HepG2 (cell line): ENCODE results near the gene MYL11. TPM values are rescaled to one million over a fixed set of nuclear protein-coding genes. Genes with fewer than 3 reads are reported as not detected.

Experiments used
- ATF1 ChIP-seq: IDR thresholded peaks from 2 replicates; pipeline ENCODE4 v1.6.1; 2016; ENCODE audit warnings: mild to moderate bottlenecking, control low read depth
- ATM ChIP-seq: fragments of 450-650 bp; IDR thresholded peaks from 2 replicates; pipeline ENCODE4 v1.7.1; 2017; ENCODE audit warnings: mild to moderate bottlenecking, borderline replicate concordance
- CREB1 ChIP-seq, 2 experiments: fragments of 450-650 bp in 1 of 2; IDR thresholded peaks; 2 replicates each; pipeline ENCODE4 v1.6.1; 2016 to 2017; ENCODE audit warnings: control low read depth in 1 of 2, mild to moderate bottlenecking in 1 of 2, missing compliant biosample characterization in 1 of 2, missing genetic modification characterization in 1 of 2
- ESRRA ChIP-seq: sonication (generic); formaldehyde crosslinking; IDR thresholded peaks from 2 replicates; pipeline ENCODE4 v1.5.1; 2020; ENCODE audit warnings: mild to moderate bottlenecking, low read depth, missing genetic modification reagents
- ETV6 ChIP-seq: sonication (generic); formaldehyde crosslinking; conservative IDR thresholded peaks from 2 replicates; pipeline ENCODE4 v1.4.0; 2020; ENCODE audit warnings: missing genetic modification reagents
- JARID2 ChIP-seq: sonication (generic); formaldehyde crosslinking; IDR thresholded peaks from 2 replicates; pipeline ENCODE4 v1.8.1; 2023; ENCODE audit warnings: missing genetic modification reagents, inconsistent platforms; ENCODE audit not compliant: insufficient replicate concordance
- MXD4 ChIP-seq: IDR thresholded peaks from 2 replicates; pipeline ENCODE4 v1.6.1; 2016; ENCODE audit warnings: mild to moderate bottlenecking, missing biosample characterization, missing genetic modification reagents
- NFRKB ChIP-seq: fragments of 450-650 bp; IDR thresholded peaks from 2 replicates; pipeline ENCODE4 v1.6.1; 2017
- PAF1 ChIP-seq: IDR thresholded peaks from 2 replicates; pipeline ENCODE4 v1.6.1; 2016; ENCODE audit warnings: missing genetic modification reagents, missing compliant biosample characterization
- PAWR ChIP-seq: sonication (generic); formaldehyde crosslinking; IDR thresholded peaks from 2 replicates; pipeline ENCODE4 v1.4.0; 2020; ENCODE audit warnings: missing genetic modification reagents, mild to moderate bottlenecking, borderline replicate concordance
- PLRG1 ChIP-seq: fragments of 450-650 bp; conservative IDR thresholded peaks from 2 replicates; pipeline ENCODE4 v1.6.1; 2016
- RAD21 ChIP-seq: fragments of 450-650 bp; formaldehyde crosslinking; IDR thresholded peaks from 2 replicates; pipeline ENCODE4 v1.5.0; 2020; ENCODE audit warnings: mild to moderate bottlenecking
- RBM39 ChIP-seq: fragments of 200-400 bp; formaldehyde crosslinking; IDR thresholded peaks from one replicate; pipeline ENCODE4 v1.6.1; 2018; ENCODE audit warnings: antibody characterized with exemption, mild to moderate bottlenecking, low read depth, low read length; ENCODE audit not compliant: poor library complexity, severe bottlenecking
- RELA ChIP-seq: sonication (generic); formaldehyde crosslinking; IDR thresholded peaks from 2 replicates; pipeline ENCODE4 v1.4.0; 2020; ENCODE audit warnings: missing genetic modification reagents
- RFX5 ChIP-seq: IDR thresholded peaks from 2 replicates; pipeline ENCODE4 v1.6.1; 2011; ENCODE audit warnings: low read depth, low read length, improper control_type of control experiment
- SP1 ChIP-seq, 2 experiments: fragments of 450-650 bp in 1 of 2; sonication (generic) in 1 of 2; formaldehyde crosslinking in 1 of 2; IDR thresholded peaks; 2 replicates each; pipeline versions ENCODE4 v1.4.0 to v1.6.1; 2016 to 2020; ENCODE audit warnings: missing genetic modification reagents in 1 of 2
- SPEN ChIP-seq: sonication (generic); formaldehyde crosslinking; IDR thresholded peaks from 2 replicates; pipeline ENCODE4 v1.5.1; 2020; ENCODE audit warnings: low read depth, mild to moderate bottlenecking, missing genetic modification reagents
- ZNF121 ChIP-seq: sonication (generic); formaldehyde crosslinking; IDR thresholded peaks from 2 replicates; pipeline ENCODE4 v1.5.0; 2020; ENCODE audit warnings: mild to moderate bottlenecking, missing genetic modification reagents
- ZNF614 ChIP-seq: IDR thresholded peaks from 2 replicates; pipeline ENCODE4 v1.6.1; 2018; ENCODE audit warnings: missing biosample characterization, missing genetic modification reagents, inconsistent platforms, borderline replicate concordance
- ZNF713 ChIP-seq: sonication (generic); formaldehyde crosslinking; IDR thresholded peaks from 2 replicates; pipeline ENCODE4 v1.4.0; 2020; ENCODE audit warnings: mild to moderate bottlenecking, missing genetic modification reagents
- polyA plus RNA-seq, 8 experiments: library from polyadenylated mRNA; depleted of rRNA in 3 of 8; stranded (reverse) in 7 of 8; unstranded in 1 of 8; fragments of >200 nt; fragmentation: Illumina TruSeq in 4 of 8; extraction: Trizol in 4 of 8; gene quantifications; 2 replicates each; pipeline versions ENCODE4 v1.2.1 to v1.2.3, GENCODE V29; 2011 to 2016; ENCODE audit warnings: low read depth in 4 of 8, missing spikeins in 1 of 8, mixed read lengths in 1 of 8; ENCODE audit not compliant: insufficient read depth in 1 of 8
- total RNA-seq, 5 experiments: library from RNA; depleted of rRNA; stranded (reverse); fragments of >200 nt; fragmentation: Illumina TruSeq; extraction: Trizol; gene quantifications; 2 replicates each; pipeline ENCODE4 v1.2.3, GENCODE V29; 2016; ENCODE audit warnings: low read depth in 1 of 5
- TF ChIP-seq, protein P1 (sequence below): sonication (generic); formaldehyde crosslinking; IDR thresholded peaks from 2 replicates; pipeline ENCODE4 v1.4.0; 2020; ENCODE audit warnings: missing genetic modification reagents
- TF ChIP-seq, protein P2 (sequence below): sonication (generic); formaldehyde crosslinking; IDR thresholded peaks from 2 replicates; pipeline ENCODE4 v1.5.0; 2020; ENCODE audit warnings: missing genetic modification reagents
- TF ChIP-seq, protein P3 (sequence below): sonication (generic); formaldehyde crosslinking; IDR thresholded peaks from 2 replicates; pipeline ENCODE4 v1.8.0; 2022; ENCODE audit warnings: missing genetic modification reagents, mild to moderate bottlenecking, inconsistent platforms, borderline replicate concordance
- TF ChIP-seq, protein P4 (sequence below): sonication (generic); formaldehyde crosslinking; IDR thresholded peaks from 2 replicates; pipeline ENCODE4 v1.5.0; 2020; ENCODE audit warnings: mild to moderate bottlenecking, missing genetic modification reagents, moderate library complexity

The MYL11 gene
- total and polyA plus RNA-seq, 2 of the 13 experiments (the other 11 are each of a cell fraction or from before 2014, with no cell fraction given) = not detected

DNA sequence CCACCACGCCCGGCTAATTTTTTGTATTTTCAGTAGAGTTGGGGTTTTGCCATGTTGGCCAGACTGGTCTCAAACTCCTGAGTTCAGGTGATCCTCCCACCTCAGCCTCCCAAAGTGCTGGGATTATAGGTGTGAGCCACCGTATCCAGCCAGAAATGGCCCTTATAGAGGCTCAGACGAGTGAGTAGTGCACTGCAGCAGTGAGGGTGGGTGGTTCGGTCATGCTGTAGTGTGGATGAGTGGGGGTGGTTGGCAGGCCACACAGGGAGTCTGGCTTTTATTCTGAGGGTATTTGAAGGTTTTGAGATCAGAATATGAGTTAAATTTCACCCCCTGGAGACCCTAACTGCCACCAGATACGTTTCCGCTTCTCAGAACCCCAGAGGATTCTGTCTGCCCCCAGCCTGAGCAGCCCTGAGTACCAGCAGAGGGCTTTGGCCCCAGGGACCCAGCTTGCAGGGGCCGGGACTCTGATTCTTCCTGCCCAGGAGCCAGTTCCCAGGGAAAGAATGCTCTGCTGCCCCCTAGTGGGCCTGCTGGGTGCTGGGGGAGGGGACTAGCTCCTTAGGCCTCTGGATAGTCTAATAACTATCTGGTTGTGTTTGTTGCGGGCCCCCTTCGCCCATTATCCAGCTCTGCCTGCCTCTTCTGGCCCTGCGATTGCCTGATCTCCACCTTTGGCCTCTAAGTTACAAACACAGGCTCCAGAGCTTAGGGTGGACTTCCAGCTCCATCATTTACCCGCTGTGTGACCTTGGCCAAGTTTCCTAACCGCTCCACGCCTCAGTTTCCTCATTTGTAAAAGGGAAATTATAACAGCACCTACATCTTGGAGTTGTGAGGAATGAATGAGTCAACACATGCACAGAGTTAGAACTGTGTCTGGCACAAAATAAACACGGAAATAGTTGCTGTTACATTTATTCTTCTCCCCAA, 34.8 kb downstream of the MYL11 start (continued):
- TF ChIP-seq, protein P1, sequence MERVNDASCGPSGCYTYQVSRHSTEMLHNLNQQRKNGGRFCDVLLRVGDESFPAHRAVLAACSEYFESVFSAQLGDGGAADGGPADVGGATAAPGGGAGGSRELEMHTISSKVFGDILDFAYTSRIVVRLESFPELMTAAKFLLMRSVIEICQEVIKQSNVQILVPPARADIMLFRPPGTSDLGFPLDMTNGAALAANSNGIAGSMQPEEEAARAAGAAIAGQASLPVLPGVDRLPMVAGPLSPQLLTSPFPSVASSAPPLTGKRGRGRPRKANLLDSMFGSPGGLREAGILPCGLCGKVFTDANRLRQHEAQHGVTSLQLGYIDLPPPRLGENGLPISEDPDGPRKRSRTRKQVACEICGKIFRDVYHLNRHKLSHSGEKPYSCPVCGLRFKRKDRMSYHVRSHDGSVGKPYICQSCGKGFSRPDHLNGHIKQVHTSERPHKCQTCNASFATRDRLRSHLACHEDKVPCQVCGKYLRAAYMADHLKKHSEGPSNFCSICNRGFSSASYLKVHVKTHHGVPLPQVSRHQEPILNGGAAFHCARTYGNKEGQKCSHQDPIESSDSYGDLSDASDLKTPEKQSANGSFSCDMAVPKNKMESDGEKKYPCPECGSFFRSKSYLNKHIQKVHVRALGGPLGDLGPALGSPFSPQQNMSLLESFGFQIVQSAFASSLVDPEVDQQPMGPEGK (CRISPR knock-in tag) = peak; percentile 84
- no peak for TF ChIP-seq PLRG1
- 0 out of 2 replicates have a peak, but pooled peaks have one; percentile 62 for TF ChIP-seq RELA (CRISPR knock-in tag)
- no peak for TF ChIP-seq JARID2
- TF ChIP-seq ATM = no peak
- TF ChIP-seq ESRRA (CRISPR knock-in tag) = no peak
- no peak for TF ChIP-seq PAWR (CRISPR knock-in tag)
- TF ChIP-seq NFRKB = no peak
- TF ChIP-seq ZNF614 (CRISPR knock-in tag) = peak; percentile 61; the same call in 1 of the 2 replicates
- TF ChIP-seq SPEN (CRISPR knock-in tag) = peak; percentile 72; the same call in 1 of the 2 replicates
- no peak; the same call in 1 of the 2 replicates for TF ChIP-seq RFX5
- TF ChIP-seq SP1 (IDR thresholded peaks at IDR 0.05) = no peak
- peak; percentile 39 for TF ChIP-seq SP1 (CRISPR knock-in tag; IDR thresholded peaks at IDR 0.05)
- TF ChIP-seq ATF1 (CRISPR knock-in tag) = no peak
- TF ChIP-seq CREB1 (IDR thresholded peaks at IDR 0.05) = no peak
- no peak for TF ChIP-seq CREB1 (CRISPR knock-in tag; IDR thresholded peaks at IDR 0.05)
- TF ChIP-seq PAF1 = no peak
- TF ChIP-seq, protein P2, sequence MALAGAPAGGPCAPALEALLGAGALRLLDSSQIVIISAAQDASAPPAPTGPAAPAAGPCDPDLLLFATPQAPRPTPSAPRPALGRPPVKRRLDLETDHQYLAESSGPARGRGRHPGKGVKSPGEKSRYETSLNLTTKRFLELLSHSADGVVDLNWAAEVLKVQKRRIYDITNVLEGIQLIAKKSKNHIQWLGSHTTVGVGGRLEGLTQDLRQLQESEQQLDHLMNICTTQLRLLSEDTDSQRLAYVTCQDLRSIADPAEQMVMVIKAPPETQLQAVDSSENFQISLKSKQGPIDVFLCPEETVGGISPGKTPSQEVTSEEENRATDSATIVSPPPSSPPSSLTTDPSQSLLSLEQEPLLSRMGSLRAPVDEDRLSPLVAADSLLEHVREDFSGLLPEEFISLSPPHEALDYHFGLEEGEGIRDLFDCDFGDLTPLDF = no peak
- 0 out of 2 replicates have a peak, but pooled peaks have one; percentile 25 for TF ChIP-seq ZNF713 (CRISPR knock-in tag)
- TF ChIP-seq, protein P3, sequence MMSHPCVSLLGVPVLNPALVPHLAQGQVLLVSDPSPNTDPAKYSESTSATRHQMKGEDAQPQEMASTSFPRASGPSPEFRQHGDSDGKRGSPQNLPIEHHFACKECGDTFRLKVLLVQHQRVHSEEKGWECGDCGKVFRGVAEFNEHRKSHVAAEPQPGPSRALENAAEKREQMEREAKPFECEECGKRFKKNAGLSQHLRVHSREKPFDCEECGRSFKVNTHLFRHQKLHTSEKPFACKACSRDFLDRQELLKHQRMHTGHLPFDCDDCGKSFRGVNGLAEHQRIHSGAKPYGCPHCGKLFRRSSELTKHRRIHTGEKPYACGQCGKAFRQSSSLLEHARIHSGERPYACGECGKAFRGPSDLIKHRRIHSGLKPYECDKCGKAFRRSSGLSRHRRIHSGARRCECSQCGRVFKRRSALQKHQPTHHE (CRISPR knock-in tag) = peak; percentile 82; the same call in 1 of the 2 replicates
- peak; percentile 81 for TF ChIP-seq MXD4 (CRISPR knock-in tag)
- TF ChIP-seq, protein P4, sequence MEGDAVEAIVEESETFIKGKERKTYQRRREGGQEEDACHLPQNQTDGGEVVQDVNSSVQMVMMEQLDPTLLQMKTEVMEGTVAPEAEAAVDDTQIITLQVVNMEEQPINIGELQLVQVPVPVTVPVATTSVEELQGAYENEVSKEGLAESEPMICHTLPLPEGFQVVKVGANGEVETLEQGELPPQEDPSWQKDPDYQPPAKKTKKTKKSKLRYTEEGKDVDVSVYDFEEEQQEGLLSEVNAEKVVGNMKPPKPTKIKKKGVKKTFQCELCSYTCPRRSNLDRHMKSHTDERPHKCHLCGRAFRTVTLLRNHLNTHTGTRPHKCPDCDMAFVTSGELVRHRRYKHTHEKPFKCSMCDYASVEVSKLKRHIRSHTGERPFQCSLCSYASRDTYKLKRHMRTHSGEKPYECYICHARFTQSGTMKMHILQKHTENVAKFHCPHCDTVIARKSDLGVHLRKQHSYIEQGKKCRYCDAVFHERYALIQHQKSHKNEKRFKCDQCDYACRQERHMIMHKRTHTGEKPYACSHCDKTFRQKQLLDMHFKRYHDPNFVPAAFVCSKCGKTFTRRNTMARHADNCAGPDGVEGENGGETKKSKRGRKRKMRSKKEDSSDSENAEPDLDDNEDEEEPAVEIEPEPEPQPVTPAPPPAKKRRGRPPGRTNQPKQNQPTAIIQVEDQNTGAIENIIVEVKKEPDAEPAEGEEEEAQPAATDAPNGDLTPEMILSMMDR = peak; percentile 98
- peak; percentile 78; the same call in 1 of the 2 replicates for TF ChIP-seq ETV6
- TF ChIP-seq RBM39 = peak; percentile 62
- TF ChIP-seq RAD21 (CRISPR knock-in tag) = peak; percentile 98
- peak; percentile 76 for TF ChIP-seq ZNF121 (CRISPR knock-in tag)
